Neural cell (in vitro differentiated cells): ENCODE measurements around the gene NAA20.

ENCODE experiments used
- CTCF ChIP-seq: fragments of 450-650 bp; IDR thresholded peaks from 2 replicates; pipeline ENCODE4 v1.5.1; 2014; ENCODE audit warnings: antibody characterized with exemption, mild to moderate bottlenecking, moderate library complexity; ENCODE audit not compliant: poor library complexity, severe bottlenecking
- EP300 ChIP-seq: fragments of 450-650 bp; conservative IDR thresholded peaks from 2 replicates; pipeline ENCODE4 v1.6.1; 2014; ENCODE audit warnings: antibody characterized with exemption, mild to moderate bottlenecking, moderate library complexity; ENCODE audit not compliant: poor library complexity, severe bottlenecking
- EZH2 ChIP-seq: fragments of 200-600, 300-800 bp; shearing (Covaris generic), sonication (generic); IDR thresholded peaks from 2 replicates; pipeline ENCODE4 v1.6.1; 2014; ENCODE audit warnings: antibody characterized with exemption, low read length, borderline replicate concordance, mild to moderate bottlenecking; ENCODE audit not compliant: insufficient read depth, poor library complexity, severe bottlenecking
- MXI1 ChIP-seq: fragments of 450-650 bp; conservative IDR thresholded peaks from 2 replicates; pipeline ENCODE4 v1.6.1; 2014; ENCODE audit warnings: antibody characterized with exemption, mild to moderate bottlenecking; ENCODE audit not compliant: poor library complexity, severe bottlenecking
- POLR2AphosphoS5 ChIP-seq: IDR thresholded peaks from 2 replicates; pipeline ENCODE4 v1.6.1; 2012

- TF ChIP-seq EZH2 (no peak), CTCF (no peak), EP300 (no peak), POLR2AphosphoS5 (no peak), MXI1 (no peak)
Measured at GRCh38 chr20:20079102-20079784, 62.1 kb downstream of the NAA20 start.
